Measurements from ENCODE around the gene GIGYF2. TPM values are rescaled to one million over a fixed set of nuclear protein-coding genes. Genes with fewer than 3 reads are reported as not detected.

The GIGYF2 gene
- polyA plus RNA-seq, 1 donor (not counting 4 experiments of a cell fraction or from before 2014, with no cell fraction given): 35.5 TPM

DNA sequence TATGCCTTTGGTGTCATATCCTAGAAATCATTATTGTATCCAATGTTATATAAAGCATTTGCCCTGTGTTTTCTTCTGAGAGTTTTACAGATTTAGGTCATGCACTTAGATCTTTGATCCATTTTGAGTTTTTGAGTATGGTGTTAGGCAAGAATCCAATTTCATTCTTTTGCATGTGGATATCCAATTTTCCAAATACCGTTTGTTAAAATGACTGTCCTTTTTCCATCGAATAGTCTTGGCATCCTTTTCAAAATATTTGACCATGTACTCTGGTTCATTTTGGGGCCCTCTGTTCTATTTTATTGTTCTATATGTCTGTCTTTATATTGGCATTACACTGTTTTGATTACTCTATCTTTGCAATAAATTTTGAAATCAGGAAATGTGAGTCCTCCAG lies 103.0 kb downstream of the GIGYF2 start:
- no peak overlapping the region for H3K4me2 ChIP-seq (ENCODE audit: control insufficient read depth, extremely low read depth, insufficient read depth, low read depth, low read length)
- peaks cover 2% of the 10 kb centered on the region for H3K79me2 ChIP-seq (ENCODE audit: control insufficient read depth, insufficient read depth, low read length)
- H4K20me1 ChIP-seq (ENCODE audit: control insufficient read depth, extremely low read depth, insufficient read depth, low read length): no peaks in the 10 kb centered on the region
- H2AFZ ChIP-seq (ENCODE audit: control insufficient read depth, low read length): no peak overlapping the region
- H3K27ac ChIP-seq (ENCODE audit: control insufficient read depth, insufficient read depth, low read length): no peak overlapping the region
- TF ChIP-seq EZH2 (IDR thresholded peaks at IDR 0.05; ENCODE audit: low read length) (no peak), CTCF (optimal IDR thresholded peaks at IDR 0.05 in 1 of 3, IDR thresholded peaks at IDR 0.05 in 1 of 3, conservative IDR thresholded peaks at IDR 0.05 in 1 of 3; ENCODE audit: extremely low read depth in 1 of 3, insufficient read depth in 2 of 3, low read length in 3 of 3) (no peak)
- no peaks in the 10 kb centered on the region for H3K4me1 ChIP-seq (ENCODE audit: control insufficient read depth, extremely low read depth, insufficient read depth, low read length)
- H3K9me1 ChIP-seq (ENCODE audit: control insufficient read depth, extremely low read depth, insufficient read depth, low read length): no peaks in the 10 kb centered on the region
- H3K36me3 ChIP-seq (ENCODE audit: control insufficient read depth in 2 of 2, extremely low read depth in 1 of 2, insufficient read depth in 2 of 2, low read length in 2 of 2): peaks cover 7 to 11% of the 10 kb centered on the region in 2 experiments
- H3K27me3 ChIP-seq (ENCODE audit: control insufficient read depth, extremely low read depth, insufficient read depth, low read length): no peaks in the 10 kb centered on the region
- no peak for DNase-seq (ENCODE audit: low read depth, low spot score)
- no peaks in the 10 kb centered on the region for H3K9me3 ChIP-seq (ENCODE audit: control insufficient read depth, low read depth, low read length)
- no peak overlapping the region for H3K4me3 ChIP-seq (ENCODE audit: control insufficient read depth in 2 of 3, extremely low read depth in 1 of 3, insufficient read depth in 2 of 3, low read depth in 1 of 3, low read length in 3 of 3)
- no peak overlapping the region for H3K9ac ChIP-seq (ENCODE audit: control insufficient read depth, extremely low read depth, insufficient read depth, low read length)
- no peak for FAIRE-seq
- dilution Hi-C loops (cut with MboI; ENCODE audit: extremely low pct_ligation_motif_present, low sequenced_read_pairs): no loop called here

DNA sequence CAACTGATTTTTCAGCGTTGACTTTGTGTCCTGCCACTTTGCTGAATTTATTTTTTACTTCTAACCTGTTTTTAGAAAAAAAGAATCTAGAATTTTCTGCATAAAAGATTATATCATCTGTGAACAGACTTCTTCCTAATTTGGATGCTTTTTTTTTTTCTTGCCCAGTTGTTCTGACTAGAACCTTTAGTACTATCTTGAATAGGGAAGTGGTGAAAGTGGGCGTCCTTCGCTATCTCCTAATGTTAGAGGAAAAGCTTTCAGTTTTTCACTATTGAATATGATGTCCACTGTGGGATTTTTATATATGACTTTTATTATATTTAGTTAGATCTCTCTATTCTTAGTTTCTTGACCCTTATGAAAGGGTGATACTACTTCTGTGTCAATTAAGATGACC lies 105.0 kb downstream of the GIGYF2 start:
- H3K9me1 ChIP-seq (ENCODE audit: control insufficient read depth, extremely low read depth, insufficient read depth, low read length): no peaks in the 10 kb centered on the region
- no peak overlapping the region for H3K4me2 ChIP-seq (ENCODE audit: control insufficient read depth, extremely low read depth, insufficient read depth, low read depth, low read length)
- H3K4me3 ChIP-seq (ENCODE audit: control insufficient read depth in 2 of 3, extremely low read depth in 1 of 3, insufficient read depth in 2 of 3, low read depth in 1 of 3, low read length in 3 of 3): no peak overlapping the region
- no peaks in the 10 kb centered on the region for H4K20me1 ChIP-seq (ENCODE audit: control insufficient read depth, extremely low read depth, insufficient read depth, low read length)
- no peak overlapping the region for H2AFZ ChIP-seq (ENCODE audit: control insufficient read depth, low read length)
- H3K27me3 ChIP-seq (ENCODE audit: control insufficient read depth, extremely low read depth, insufficient read depth, low read length): no peaks in the 10 kb centered on the region
- FAIRE-seq (no peak), DNase-seq (ENCODE audit: low read depth, low spot score) (no peak)
- H3K4me1 ChIP-seq (ENCODE audit: control insufficient read depth, extremely low read depth, insufficient read depth, low read length): no peaks in the 10 kb centered on the region
- no peak overlapping the region for H3K9ac ChIP-seq (ENCODE audit: control insufficient read depth, extremely low read depth, insufficient read depth, low read length)
- H3K79me2 ChIP-seq (ENCODE audit: control insufficient read depth, insufficient read depth, low read length): peaks cover 2% of the 10 kb centered on the region
- no peak overlapping the region for H3K27ac ChIP-seq (ENCODE audit: control insufficient read depth, insufficient read depth, low read length)
- dilution Hi-C loops (cut with MboI; ENCODE audit: extremely low pct_ligation_motif_present, low sequenced_read_pairs): no loop called here
- H3K9me3 ChIP-seq (ENCODE audit: control insufficient read depth, low read depth, low read length): no peaks in the 10 kb centered on the region
- TF ChIP-seq CTCF (optimal IDR thresholded peaks at IDR 0.05 in 1 of 3, IDR thresholded peaks at IDR 0.05 in 1 of 3, conservative IDR thresholded peaks at IDR 0.05 in 1 of 3; ENCODE audit: extremely low read depth in 1 of 3, insufficient read depth in 2 of 3, low read length in 3 of 3) (no peak), EZH2 (IDR thresholded peaks at IDR 0.05; ENCODE audit: low read length) (no peak)
- peaks cover 6 to 11% of the 10 kb centered on the region in 2 experiments for H3K36me3 ChIP-seq (ENCODE audit: control insufficient read depth in 2 of 2, extremely low read depth in 1 of 2, insufficient read depth in 2 of 2, low read length in 2 of 2)
